ENCODE measurements around the gene MALRD1. TPM values are rescaled to one million over a fixed set of nuclear protein-coding genes. Genes with fewer than 3 reads are reported as not detected.

The MALRD1 gene
- total RNA-seq, 2 donors from 2014 or later, result 0.27 to 0.40 TPM

GRCh38 chr10:19144206-19144605, 95.6 kb downstream of the MALRD1 start:
- no peak for TF ChIP-seq CTCF (IDR thresholded peaks at IDR 0.05)
- intact Hi-C loops (cut with DNase I), result no loop called here
- DNase-seq, result no peak
- no peaks in the 10 kb centered on the region for H3K4me1 ChIP-seq
- H3K36me3 ChIP-seq, result no peaks in the 10 kb centered on the region
- H3K9ac ChIP-seq (ENCODE audit: low read depth in 2 of 2, low read length in 2 of 2), result no peak overlapping the region
- H3K27ac ChIP-seq, result no peak overlapping the region
- H3K4me3 ChIP-seq, result no peak overlapping the region
- no peaks in the 10 kb centered on the region for H3K9me3 ChIP-seq
- no peaks in the 10 kb centered on the region for H3K27me3 ChIP-seq

GRCh38 chr10:19154375-19154774, 105.8 kb downstream of the MALRD1 start:
- no peaks in the 10 kb centered on the region for H3K36me3 ChIP-seq
- H3K9ac ChIP-seq (ENCODE audit: low read depth in 2 of 2, low read length in 2 of 2), result no peak overlapping the region

GRCh38 chr10:19158358-19158757, 109.8 kb downstream of the MALRD1 start:
- intact Hi-C loops (cut with DNase I), result no loop called here
- Histone ChIP-seq H3K9me3 (no peaks in the 10 kb centered on the region), H3K4me3 (no peak overlapping the region), H3K27me3 (no peaks in the 10 kb centered on the region), H3K4me1 (no peaks in the 10 kb centered on the region), H3K27ac (no peak overlapping the region), H3K9ac (ENCODE audit: low read depth in 2 of 2, low read length in 2 of 2) (no peak overlapping the region), H3K36me3 (no peaks in the 10 kb centered on the region)
- DNase-seq, result no peak
- TF ChIP-seq CTCF (IDR thresholded peaks at IDR 0.05), result no peak

More at GRCh38 chr10:19154375-19154774, 105.8 kb downstream of the MALRD1 start:
- no peak overlapping the region for H3K27ac ChIP-seq
- H3K9me3 ChIP-seq, result no peaks in the 10 kb centered on the region
- no peak for TF ChIP-seq CTCF (IDR thresholded peaks at IDR 0.05)
- H3K4me1 ChIP-seq, result no peaks in the 10 kb centered on the region
- no peaks in the 10 kb centered on the region for H3K27me3 ChIP-seq
- intact Hi-C loops (cut with DNase I), result no loop called here
- DNase-seq, result no peak
- H3K4me3 ChIP-seq, result no peak overlapping the region

- Histone ChIP-seq H3K27ac (no peak overlapping the region), H3K4me1 (no peaks in the 10 kb centered on the region), H3K9me3 (no peaks in the 10 kb centered on the region), H3K27me3 (no peaks in the 10 kb centered on the region), H3K4me3 (no peak overlapping the region), H3K36me3 (no peaks in the 10 kb centered on the region), H3K9ac (ENCODE audit: low read depth in 2 of 2, low read length in 2 of 2) (no peak overlapping the region)
- DNase-seq, result no peak
- intact Hi-C loops (cut with DNase I), result no loop called here
- TF ChIP-seq CTCF (IDR thresholded peaks at IDR 0.05), result no peak
Measured at GRCh38 chr10:19158870-19159269, 110.3 kb downstream of the MALRD1 start.

- no peak overlapping the region for H3K27ac ChIP-seq
- no peaks in the 10 kb centered on the region for H3K4me1 ChIP-seq
- DNase-seq, result no peak
- no peak overlapping the region for H3K9ac ChIP-seq (ENCODE audit: low read depth in 2 of 2, low read length in 2 of 2)
- no peak for TF ChIP-seq CTCF (IDR thresholded peaks at IDR 0.05)
- intact Hi-C loops (cut with DNase I), result no loop called here
- no peak overlapping the region for H3K4me3 ChIP-seq
- H3K9me3 ChIP-seq, result no peaks in the 10 kb centered on the region
- H3K36me3 ChIP-seq, result no peaks in the 10 kb centered on the region
- no peaks in the 10 kb centered on the region for H3K27me3 ChIP-seq
Measured at GRCh38 chr10:19164461-19164860, 115.9 kb downstream of the MALRD1 start.

GRCh38 chr10:19168584-19168983, 120.0 kb downstream of the MALRD1 start:
- no peak overlapping the region for H3K27ac ChIP-seq
- DNase-seq, result no peak
- no peaks in the 10 kb centered on the region for H3K36me3 ChIP-seq
- H3K9me3 ChIP-seq, result no peaks in the 10 kb centered on the region
- H3K4me3 ChIP-seq, result no peak overlapping the region
- H3K9ac ChIP-seq (ENCODE audit: low read depth in 2 of 2, low read length in 2 of 2), result no peak overlapping the region
- no peak for TF ChIP-seq CTCF (IDR thresholded peaks at IDR 0.05)
- no peaks in the 10 kb centered on the region for H3K4me1 ChIP-seq
- intact Hi-C loops (cut with DNase I), result no loop called here
- no peaks in the 10 kb centered on the region for H3K27me3 ChIP-seq

Measured in colonic mucosa (tissue), 4 donors.